22Rv1 (cell line): ENCODE results near the gene EPB41L4B.

Experiments used
- CTCF ChIP-seq: fragments of 450-650 bp; IDR thresholded peaks from 2 replicates; pipeline ENCODE4 v1.5.1; 2017; ENCODE audit warnings: mild to moderate bottlenecking
- ZFX ChIP-seq: fragments of 450-650 bp; IDR thresholded peaks from 2 replicates; pipeline ENCODE4 v1.6.1; 2017; ENCODE audit warnings: antibody characterized with exemption, borderline replicate concordance

GRCh38 chr9:109253241-109253636, 67.6 kb downstream of the EPB41L4B start:
- TF ChIP-seq CTCF (no peak), ZFX (no peak)
